ENCODE data around the gene NBL1.

DNA sequence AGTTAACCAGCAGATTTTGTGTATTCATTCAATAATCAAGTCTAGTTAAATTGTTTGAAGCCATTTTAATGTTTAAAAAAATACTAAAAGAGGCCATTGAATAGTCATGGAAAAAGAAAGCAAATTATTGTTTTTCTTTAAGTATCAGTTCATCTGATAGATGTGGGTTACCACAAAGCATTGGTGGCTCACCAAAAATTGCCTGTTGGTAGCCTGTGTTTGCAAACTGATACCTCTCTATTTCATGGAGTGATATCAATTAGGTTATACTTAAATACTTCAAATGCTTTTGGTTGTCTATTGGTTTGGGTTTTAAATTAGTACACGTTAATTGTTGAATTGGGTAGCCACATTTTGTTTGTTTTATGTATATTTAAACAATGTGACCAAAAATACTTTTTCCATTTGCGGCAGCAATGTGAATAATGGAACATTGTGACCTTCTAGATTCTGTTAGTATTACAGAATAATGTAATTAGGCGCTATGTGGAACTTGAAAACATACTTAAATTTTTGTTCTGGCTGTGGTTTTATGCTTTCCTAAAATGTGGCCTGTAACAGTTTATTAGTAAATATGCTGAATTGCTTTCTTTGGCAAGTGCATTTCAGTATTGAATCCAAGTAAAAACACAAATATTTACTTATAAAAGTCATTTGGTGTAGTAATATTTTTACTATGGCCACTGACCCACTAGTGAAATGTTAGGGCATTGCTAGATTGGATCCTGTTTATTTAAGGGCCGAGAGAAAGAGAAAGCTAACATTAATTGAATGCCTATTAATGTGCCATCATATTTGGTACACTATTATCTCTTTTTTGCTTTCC is 37.1 kb upstream of the NBL1 start:
- TF ChIP-seq CTCF (IDR thresholded peaks at IDR 0.05) (no peak), EP300 (IDR thresholded peaks at IDR 0.05) (no peak)

Measured in ovary (tissue), 3 donors.